ENCODE results near the gene WIPI1. TPM values are rescaled to one million over a fixed set of nuclear protein-coding genes. Genes with fewer than 3 reads are reported as not detected.
A peak's percentile ranks its signal among the peaks of the same experiment; 100 is the strongest.

Gene WIPI1
- total and polyA plus RNA-seq, 2 of the 13 experiments (the other 11 are each of a cell fraction or from before 2014, with no cell fraction given): 29.4 to 141 TPM

GRCh38 chr17:68435876-68436842 lies 21.1 kb downstream of the WIPI1 start (continued):
- TF ChIP-seq ZKSCAN8 (CRISPR knock-in tag; IDR thresholded peaks at IDR 0.05; ENCODE audit: borderline replicate concordance) (0 out of 2 replicates have a peak, but pooled peaks have one; percentile 26), ZNF10 (CRISPR knock-in tag; IDR thresholded peaks at IDR 0.05; ENCODE audit: borderline replicate concordance, low read depth) (no peak), ZNF710 (CRISPR knock-in tag; IDR thresholded peaks at IDR 0.05; ENCODE audit: borderline replicate concordance) (no peak; the same call in 1 of the 2 replicates), BCL3 (CRISPR knock-in tag; IDR thresholded peaks at IDR 0.05) (0 out of 2 replicates have a peak, but pooled peaks have one; percentile 50), SP1 (IDR thresholded peaks at IDR 0.05) (no peak), SP1 (CRISPR knock-in tag; IDR thresholded peaks at IDR 0.05) (0 out of 2 replicates have a peak, but pooled peaks have one; percentile 26), SMAD3 (CRISPR knock-in tag; IDR thresholded peaks at IDR 0.05) (peak; percentile 41; the same call in 1 of the 2 replicates), SPEN (CRISPR knock-in tag; IDR thresholded peaks at IDR 0.05; ENCODE audit: low read depth) (peak; percentile 22; the same call in 1 of the 2 replicates), NFYB (CRISPR knock-in tag; IDR thresholded peaks at IDR 0.05) (0 out of 2 replicates have a peak, but pooled peaks have one; percentile 11), GATAD2A (CRISPR knock-in tag; IDR thresholded peaks at IDR 0.05) (peak; percentile 69; the same call in 1 of the 2 replicates), DDIT3 (CRISPR knock-in tag; IDR thresholded peaks at IDR 0.05) (no peak), NCOA2 (CRISPR knock-in tag; IDR thresholded peaks at IDR 0.05) (peak; percentile 21; the same call in 1 of the 2 replicates), FOXK1 (CRISPR knock-in tag; IDR thresholded peaks at IDR 0.05; ENCODE audit: borderline replicate concordance, low read depth) (peak; percentile 50; the same call in 1 of the 2 replicates), ZNF3 (CRISPR knock-in tag; IDR thresholded peaks at IDR 0.05) (no peak), TEF (CRISPR knock-in tag; IDR thresholded peaks at IDR 0.05) (no peak), GATAD1 (CRISPR knock-in tag; IDR thresholded peaks at IDR 0.05) (0 out of 2 replicates have a peak, but pooled peaks have one; percentile 28), MXD4 (CRISPR knock-in tag; IDR thresholded peaks at IDR 0.05) (0 out of 2 replicates have a peak, but pooled peaks have one; percentile 23), ATRX (CRISPR knock-in tag; IDR thresholded peaks at IDR 0.05; ENCODE audit: borderline replicate concordance) (no peak), THRA (CRISPR knock-in tag; IDR thresholded peaks at IDR 0.05; ENCODE audit: borderline replicate concordance) (peak; percentile 56; the same call in 1 of the 2 replicates), NONO (IDR thresholded peaks at IDR 0.05) (no peak), NONO (CRISPR knock-in tag; conservative IDR thresholded peaks at IDR 0.05) (peak; percentile 51; the same call in 1 of the 2 replicates), RAD21 (CRISPR knock-in tag; IDR thresholded peaks at IDR 0.05) (peak; percentile 75), TEAD2 (CRISPR knock-in tag; IDR thresholded peaks at IDR 0.05) (no peak), FOXO1 (CRISPR knock-in tag; IDR thresholded peaks at IDR 0.05) (0 out of 2 replicates have a peak, but pooled peaks have one; percentile 7), GLI4 (CRISPR knock-in tag; IDR thresholded peaks at IDR 0.05; ENCODE audit: borderline replicate concordance) (0 out of 2 replicates have a peak, but pooled peaks have one; percentile 49)

Data from HepG2 (cell line).